Fibroblast of the aortic adventitia (primary cell): Measurements from ENCODE around the gene PRDM16. TPM values are rescaled to one million over a fixed set of nuclear protein-coding genes. Genes with fewer than 3 reads are reported as not detected.
"Not testable (repeated sequence)": the region's sequence is repeated elsewhere in the genome, so short reads cannot be mapped to it uniquely, and the experiment has no call there.

Experiments
- DNase-seq: peaks from one replicate; pipeline ENCODE4 v3.0.0-alpha.2; 2010; ENCODE audit warnings: low read depth
- H3K4me3 ChIP-seq: 2 replicates; pipeline ENCODE4 v1.5.1; 2011; ENCODE audit warnings: low read depth, mild to moderate bottlenecking, control low read depth, low read length, moderate library complexity
- total RNA-seq: library from RNA; depleted of rRNA; stranded (reverse); fragments of >200 nt; gene quantifications from 2 replicates; pipeline ENCODE4 v1.2.3, GENCODE V29; 2012; ENCODE audit warnings: low replicate concordance
- TF ChIP-seq, protein P1 (sequence below): IDR thresholded peaks from 2 replicates; pipeline ENCODE4 v1.5.1; 2011; ENCODE audit warnings: mild to moderate bottlenecking, low read length, control low read depth, inconsistent platforms; ENCODE audit not compliant: insufficient read depth

The PRDM16 gene
- total RNA-seq, 1 donor: 11.3 TPM

GRCh38 chr1:3087049-3087448 is 18.0 kb downstream of the PRDM16 start:
- TF ChIP-seq, protein P1, sequence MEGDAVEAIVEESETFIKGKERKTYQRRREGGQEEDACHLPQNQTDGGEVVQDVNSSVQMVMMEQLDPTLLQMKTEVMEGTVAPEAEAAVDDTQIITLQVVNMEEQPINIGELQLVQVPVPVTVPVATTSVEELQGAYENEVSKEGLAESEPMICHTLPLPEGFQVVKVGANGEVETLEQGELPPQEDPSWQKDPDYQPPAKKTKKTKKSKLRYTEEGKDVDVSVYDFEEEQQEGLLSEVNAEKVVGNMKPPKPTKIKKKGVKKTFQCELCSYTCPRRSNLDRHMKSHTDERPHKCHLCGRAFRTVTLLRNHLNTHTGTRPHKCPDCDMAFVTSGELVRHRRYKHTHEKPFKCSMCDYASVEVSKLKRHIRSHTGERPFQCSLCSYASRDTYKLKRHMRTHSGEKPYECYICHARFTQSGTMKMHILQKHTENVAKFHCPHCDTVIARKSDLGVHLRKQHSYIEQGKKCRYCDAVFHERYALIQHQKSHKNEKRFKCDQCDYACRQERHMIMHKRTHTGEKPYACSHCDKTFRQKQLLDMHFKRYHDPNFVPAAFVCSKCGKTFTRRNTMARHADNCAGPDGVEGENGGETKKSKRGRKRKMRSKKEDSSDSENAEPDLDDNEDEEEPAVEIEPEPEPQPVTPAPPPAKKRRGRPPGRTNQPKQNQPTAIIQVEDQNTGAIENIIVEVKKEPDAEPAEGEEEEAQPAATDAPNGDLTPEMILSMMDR: no peak
- DNase-seq: no peak
- no peak overlapping the region for H3K4me3 ChIP-seq

GRCh38 chr1:3087946-3088668 is 19.1 kb downstream of the PRDM16 start:
- H3K4me3 ChIP-seq, DNase-seq: not testable (repeated sequence)

DNA sequence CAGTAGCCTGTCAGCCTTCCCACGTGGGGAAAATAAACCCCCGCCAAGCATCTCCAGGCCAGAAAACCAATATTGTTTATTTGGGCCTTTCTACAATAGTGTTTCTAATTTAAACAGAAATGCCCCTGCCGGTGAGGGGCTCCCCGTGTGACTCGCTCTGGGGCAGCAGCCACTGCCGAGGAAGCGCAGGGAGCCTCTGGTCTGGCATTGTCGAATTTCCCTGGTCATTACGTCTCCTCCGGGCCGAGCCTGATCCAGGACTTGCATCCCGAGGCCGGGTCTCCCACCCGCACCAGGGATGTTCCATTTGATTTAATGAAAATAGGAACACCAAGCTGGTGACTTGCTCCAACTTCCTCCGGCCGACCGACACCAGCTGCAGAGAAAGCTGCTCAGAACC is 20.5 kb downstream of the PRDM16 start:
- TF ChIP-seq, protein P1: no peak
- H3K4me3 ChIP-seq: no peak overlapping the region
- DNase-seq: no peak

DNA sequence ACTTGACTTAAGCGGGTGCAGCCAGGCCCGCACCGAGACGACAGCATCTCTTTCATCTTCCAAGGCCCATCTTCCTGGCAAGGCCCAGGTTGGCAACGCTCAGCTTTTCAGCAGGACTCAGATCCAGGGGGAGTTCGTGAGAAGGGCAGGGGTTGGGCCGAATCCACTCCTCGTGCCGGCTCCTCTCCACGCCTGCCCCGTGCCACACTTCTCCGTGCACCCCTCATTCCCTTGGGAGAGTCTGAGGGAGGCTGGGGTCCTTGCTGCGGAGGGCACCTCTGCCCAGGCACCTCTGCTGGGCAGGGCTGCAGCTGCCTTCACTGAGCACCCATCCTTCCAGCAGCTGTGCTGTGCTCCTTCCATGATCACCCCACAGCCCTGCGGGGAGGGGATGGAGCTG is 22.3 kb downstream of the PRDM16 start:
- H3K4me3 ChIP-seq: no peak overlapping the region
- TF ChIP-seq, protein P1: no peak
- DNase-seq: no peak

DNA sequence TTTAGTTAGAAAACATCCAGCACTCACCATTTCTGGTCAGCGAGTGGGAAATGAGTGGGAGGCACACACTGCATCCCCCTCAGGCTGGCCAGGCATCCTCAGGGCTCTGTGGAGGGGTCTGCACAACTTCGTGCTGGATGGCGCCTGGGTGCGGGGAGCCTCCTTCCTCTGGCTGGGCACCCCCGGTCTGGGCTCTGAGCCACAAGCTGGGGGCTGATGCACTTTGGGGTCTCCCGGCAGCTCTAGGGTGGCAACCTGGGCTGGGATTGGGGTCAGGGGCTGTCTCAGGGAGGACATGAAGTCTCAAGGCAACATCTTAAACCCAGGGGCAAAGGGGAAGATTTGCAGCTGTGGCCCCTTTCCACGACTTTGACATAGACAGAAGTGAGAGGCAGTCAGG is 23.5 kb downstream of the PRDM16 start:
- no peak for DNase-seq
- H3K4me3 ChIP-seq: no peak overlapping the region
- TF ChIP-seq, protein P1: no peak

DNA sequence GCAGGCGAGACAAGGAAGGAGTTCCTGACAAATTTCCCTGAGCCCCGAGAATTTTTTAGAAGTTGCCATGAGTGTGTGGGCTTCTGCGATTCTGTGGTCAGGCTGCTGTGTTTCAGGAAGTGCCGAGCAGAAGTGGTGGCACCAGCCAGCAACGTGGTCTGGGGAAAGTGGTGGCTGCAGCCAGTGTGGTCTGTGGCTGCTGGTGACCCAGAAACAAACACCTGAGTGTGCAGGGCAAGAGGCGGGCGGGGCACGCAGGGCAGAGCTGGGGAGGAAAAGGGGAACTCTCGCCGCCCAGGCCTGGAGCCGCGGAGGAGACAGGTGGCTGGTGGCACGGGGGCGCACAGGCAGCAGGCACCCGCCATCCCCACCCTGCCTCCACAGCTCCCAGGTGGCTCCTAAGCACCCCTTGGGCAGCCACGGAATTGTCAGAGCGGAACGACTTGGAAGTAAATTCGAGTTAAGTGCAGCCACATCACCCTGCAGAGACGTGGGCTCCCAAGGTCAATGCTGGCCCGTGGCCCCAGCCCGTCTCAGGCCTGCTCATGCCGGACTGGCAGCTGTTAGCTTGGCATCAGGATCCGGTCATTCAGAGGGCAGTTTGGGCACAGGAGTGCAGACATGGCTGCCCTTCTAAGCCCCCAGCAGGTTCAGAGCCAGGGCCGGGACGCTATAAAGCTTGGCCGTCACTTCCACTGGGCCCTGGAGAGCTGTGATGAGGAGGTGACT is 25.1 kb downstream of the PRDM16 start:
- no peak for DNase-seq
- no peak overlapping the region for H3K4me3 ChIP-seq
- TF ChIP-seq, protein P1: no peak
